Spinal cord (tissue), 10 donors: Measurements from ENCODE around the gene SHF. TPM values are rescaled to one million over a fixed set of nuclear protein-coding genes. Genes with fewer than 3 reads are reported as not detected.
A peak's percentile ranks its signal among the peaks of the same experiment; 100 is the strongest.

Experiments
- DNase-seq, 6 donors: peaks; one replicate each; pipeline versions ENCODE4 v3.0.0 to v3.0.0-alpha.2; 2013 to 2015; ENCODE audit warnings: low spot score in 6 of 6, low read depth in 4 of 6
- H3K27ac ChIP-seq: one replicate; pipeline ENCODE4 v1.5.1; 2013; ENCODE audit warnings: low read depth, low read length, control low read depth
- H3K27me3 ChIP-seq: one replicate; pipeline ENCODE4 v1.6.1; 2013; ENCODE audit warnings: low read length; ENCODE audit not compliant: control insufficient read depth, insufficient read depth
- H3K36me3 ChIP-seq: one replicate; pipeline ENCODE4 v1.6.1; 2013; ENCODE audit warnings: low read length; ENCODE audit not compliant: control insufficient read depth, insufficient read depth
- H3K4me1 ChIP-seq: one replicate; pipeline ENCODE4 v1.6.1; 2013; ENCODE audit warnings: low read length; ENCODE audit not compliant: control insufficient read depth, insufficient read depth
- H3K4me3 ChIP-seq: one replicate; pipeline ENCODE4 v1.5.1; 2013; ENCODE audit warnings: low read depth, low read length, control low read depth
- H3K9me3 ChIP-seq: one replicate; pipeline ENCODE4 v1.6.1; 2013; ENCODE audit warnings: low read length; ENCODE audit not compliant: control insufficient read depth, insufficient read depth
- WGBS: methylation state at CpG from one replicate; pipeline ENCODE4 v1.1.5; 2013; ENCODE audit warnings: missing lambda C conversion rate; ENCODE audit not compliant: insufficient coverage; 5-methylcytosine and 5-hydroxymethylcytosine counted together
- polyA plus RNA-seq, 2 donors: library from polyadenylated mRNA; unstranded; fragments of 120-200 nt; gene quantifications; one replicate each; pipeline ENCODE4 v1.2.1, GENCODE V29; 2013; ENCODE audit not compliant: insufficient read length in 2 of 2
- total RNA-seq, 2 donors: library from RNA; depleted of rRNA in 1 of 2; stranded (reverse); fragments of 120-200 nt in 1 of 2; fragments of >200 nt in 1 of 2; gene quantifications; one replicate each; pipeline versions ENCODE4 v1.2.3 to v1.2.4, GENCODE V29; 2013 to 2014
- donor health status: healthy.

Gene SHF
- total and polyA plus RNA-seq, 4 donors: 15.2 to 73.3 (median 44.6) TPM

- H3K4me3 ChIP-seq: no peak overlapping the region
- H3K9me3 ChIP-seq: no peaks in the 10 kb centered on the region
- peaks cover 39% of the 10 kb centered on the region for H3K4me1 ChIP-seq
- no peaks in the 10 kb centered on the region for H3K27me3 ChIP-seq
- no peak overlapping the region for H3K27ac ChIP-seq
- H3K36me3 ChIP-seq: peaks cover 11% of the 10 kb centered on the region
- 90% methylated on average over 9 of the region's 9 CpGs for WGBS
- DNase-seq: no peak
Observed at GRCh38 chr15:45163508-45163856, 24.3 kb downstream of the SHF start.

- Histone ChIP-seq H3K27ac (no peak overlapping the region), H3K27me3 (no peaks in the 10 kb centered on the region), H3K9me3 (no peaks in the 10 kb centered on the region), H3K4me1 (peaks cover 40% of the 10 kb centered on the region), H3K36me3 (peaks cover 8% of the 10 kb centered on the region), H3K4me3 (no peak overlapping the region)
- 5% methylated on average over 4 of the region's 7 CpGs for WGBS
- peak in 4 of 6 donors; percentile 42 to 89 (median 73) for DNase-seq
Observed at GRCh38 chr15:45162771-45163507, 24.8 kb downstream of the SHF start.

DNA sequence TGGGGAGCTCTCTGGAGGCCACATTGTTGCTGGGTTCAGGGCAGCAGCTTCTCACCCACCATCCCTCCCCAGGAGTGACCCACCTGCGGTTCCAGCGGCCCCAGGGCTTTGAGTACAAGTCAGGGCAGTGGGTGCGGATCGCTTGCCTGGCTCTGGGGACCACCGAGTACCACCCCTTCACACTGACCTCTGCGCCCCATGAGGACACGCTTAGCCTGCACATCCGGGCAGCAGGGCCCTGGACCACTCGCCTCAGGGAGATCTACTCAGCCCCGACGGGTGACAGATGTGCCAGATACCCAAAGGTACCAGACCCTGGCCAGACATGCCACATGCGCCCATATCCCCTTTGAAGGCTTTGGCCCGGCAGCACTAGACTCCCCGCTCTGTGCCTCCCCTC is 26.1 kb downstream of the SHF start:
- 97% methylated on average over 14 of the region's 14 CpGs for WGBS
- Histone ChIP-seq H3K27me3 (no peaks in the 10 kb centered on the region), H3K4me3 (no peak overlapping the region), H3K4me1 (peaks cover 37% of the 10 kb centered on the region), H3K27ac (no peak overlapping the region), H3K9me3 (no peaks in the 10 kb centered on the region), H3K36me3 (peaks cover 3% of the 10 kb centered on the region)
- no peak for DNase-seq

DNA sequence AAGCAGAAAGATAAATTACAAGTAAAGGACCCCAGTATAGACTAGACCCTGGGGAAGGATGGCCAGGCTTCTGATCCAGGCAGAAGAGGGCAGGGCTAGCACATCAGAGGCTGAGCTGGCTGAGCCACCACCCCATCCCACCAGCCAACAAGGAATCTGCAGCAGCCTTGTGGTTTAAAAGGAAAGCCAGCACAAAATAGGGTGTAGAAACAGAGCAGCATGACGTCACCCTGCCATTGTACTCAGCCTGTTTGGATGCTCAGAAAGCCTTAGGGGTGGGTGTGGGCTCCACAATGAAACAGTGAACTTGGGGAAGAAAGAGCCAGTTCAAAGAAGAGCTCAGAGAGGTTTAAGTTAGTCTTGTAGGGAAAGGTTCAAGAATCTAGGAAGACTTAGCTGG is 29.8 kb downstream of the SHF start:
- H3K4me1 ChIP-seq: peaks cover 20% of the 10 kb centered on the region
- WGBS: 7% methylated on average over 1 of the region's 1 CpG
- H3K36me3 ChIP-seq: no peaks in the 10 kb centered on the region
- no peak overlapping the region for H3K4me3 ChIP-seq
- no peak overlapping the region for H3K27ac ChIP-seq
- peak in 2 of 6 donors; percentile 60 to 61 for DNase-seq
- no peaks in the 10 kb centered on the region for H3K9me3 ChIP-seq
- no peaks in the 10 kb centered on the region for H3K27me3 ChIP-seq

- peak in 1 of 6 donors; percentile 57 for DNase-seq
- Histone ChIP-seq H3K27me3 (no peaks in the 10 kb centered on the region), H3K36me3 (peaks cover 7% of the 10 kb centered on the region), H3K27ac (no peak overlapping the region), H3K9me3 (no peaks in the 10 kb centered on the region), H3K4me1 (peaks cover 15% of the 10 kb centered on the region), H3K4me3 (no peak overlapping the region)
- 65% methylated on average over 5 of the region's 7 CpGs for WGBS
Observed at GRCh38 chr15:45156744-45157455, 30.9 kb downstream of the SHF start.

DNA sequence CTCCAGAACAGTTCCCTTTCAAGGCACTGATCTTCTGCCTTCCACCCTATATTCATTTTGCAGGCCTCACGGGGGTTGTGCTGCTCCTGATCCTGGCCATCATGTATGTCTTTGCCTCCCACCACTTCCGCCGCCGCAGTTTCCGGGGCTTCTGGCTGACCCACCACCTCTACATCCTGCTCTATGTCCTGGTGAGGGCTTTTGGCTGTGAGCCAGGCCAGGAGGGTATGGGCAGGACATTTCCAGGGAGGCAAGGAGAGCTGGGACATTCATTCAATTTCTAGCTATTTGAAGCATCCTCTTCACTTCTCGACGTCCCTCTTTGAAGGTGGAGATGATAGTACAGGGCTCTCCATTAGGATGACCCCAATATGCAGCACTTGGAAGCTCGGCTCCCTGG is 32.0 kb downstream of the SHF start:
- DNase-seq: no peak
- Histone ChIP-seq H3K27ac (no peak overlapping the region), H3K4me1 (peaks cover 15% of the 10 kb centered on the region), H3K27me3 (no peaks in the 10 kb centered on the region), H3K36me3 (peaks cover 10% of the 10 kb centered on the region), H3K4me3 (no peak overlapping the region), H3K9me3 (no peaks in the 10 kb centered on the region)
- WGBS: 78% methylated on average over 5 of the region's 8 CpGs

GRCh38 chr15:45151998-45152828 is 35.6 kb downstream of the SHF start:
- Histone ChIP-seq H3K27ac (no peak overlapping the region), H3K4me1 (peaks cover 10% of the 10 kb centered on the region), H3K4me3 (no peak overlapping the region), H3K9me3 (no peaks in the 10 kb centered on the region), H3K27me3 (no peaks in the 10 kb centered on the region), H3K36me3 (peaks cover 10% of the 10 kb centered on the region)
- 95% methylated on average over 30 of the region's 36 CpGs for WGBS
- DNase-seq: no peak

DNA sequence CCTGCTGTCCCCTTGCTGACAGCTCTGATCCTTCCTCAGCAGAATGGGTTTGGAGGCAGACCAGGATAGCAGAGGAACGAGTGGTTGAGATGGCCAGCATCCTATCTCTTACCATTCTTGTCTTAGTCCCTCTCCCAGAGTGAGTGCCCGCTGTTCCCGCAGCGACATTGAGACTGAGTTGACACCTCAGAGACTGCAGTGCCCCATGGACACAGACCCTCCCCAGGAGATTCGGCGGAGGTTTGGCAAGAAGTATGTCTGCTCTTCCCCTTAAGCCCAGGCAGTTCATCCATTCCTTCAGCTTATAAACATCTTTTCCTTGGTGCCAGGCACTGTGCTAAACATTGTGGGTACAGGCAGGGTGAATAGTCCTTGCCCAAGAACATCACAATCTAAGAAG is 36.8 kb downstream of the SHF start:
- DNase-seq: no peak
- H3K4me3 ChIP-seq: no peak overlapping the region
- peaks cover 5% of the 10 kb centered on the region for H3K4me1 ChIP-seq
- WGBS: 87% methylated on average over 6 of the region's 6 CpGs
- H3K27me3 ChIP-seq: no peaks in the 10 kb centered on the region
- peaks cover 10% of the 10 kb centered on the region for H3K36me3 ChIP-seq
- H3K9me3 ChIP-seq: no peaks in the 10 kb centered on the region
- H3K27ac ChIP-seq: no peak overlapping the region

- no peak overlapping the region for H3K27ac ChIP-seq
Observed at GRCh38 chr15:45150481-45150880, 37.3 kb downstream of the SHF start.

More at GRCh38 chr15:45150481-45150880, 37.3 kb downstream of the SHF start:
- Histone ChIP-seq H3K4me3 (no peak overlapping the region), H3K27me3 (no peaks in the 10 kb centered on the region), H3K9me3 (no peaks in the 10 kb centered on the region), H3K4me1 (peaks cover 5% of the 10 kb centered on the region), H3K36me3 (peaks cover 10% of the 10 kb centered on the region)
- WGBS: 81% methylated on average over 5 of the region's 6 CpGs
- no peak for DNase-seq
